Caco-2 (cell line): ENCODE data around the gene GLT1D1. TPM values are rescaled to one million over a fixed set of nuclear protein-coding genes. Genes with fewer than 3 reads are reported as not detected.
A peak's percentile ranks its signal among the peaks of the same experiment; 100 is the strongest.

Experiments used
- BruUV-seq: library from RNA; stranded (reverse); fragments of 400-500 nt; replicated peaks from 2 replicates; lab custom pipeline; 2021; lab: Mats Ljungman, UMichigan
- CTCF ChIA-PET: fragments of 300-600 bp; sonication (Branson Sonifier 250); formaldehyde crosslinking; loops from one replicate; lab custom pipeline; 2022; ENCODE audit warnings: antibody characterized with exemption; lab: Charles Lee
- POLR2A ChIA-PET: fragments of 300-600 bp; sonication (Branson Sonifier 250); formaldehyde crosslinking; loops from one replicate; lab custom pipeline; 2022; ENCODE audit warnings: antibody characterized with exemption; lab: Charles Lee
- DNase-seq, 2 experiments: peaks; one replicate each; pipeline versions ENCODE4 v3.0.0 to v3.0.0-alpha.2; 2020 to 2022
- H3K27me3 ChIP-seq: replicated peaks from 2 replicates; pipeline ENCODE4 v1.6.0; 2011; ENCODE audit warnings: low read length; ENCODE audit not compliant: control insufficient read depth, insufficient read depth
- H3K36me3 ChIP-seq: 2 replicates; pipeline ENCODE4 v1.5.1; 2011; ENCODE audit warnings: low read length; ENCODE audit not compliant: control insufficient read depth, insufficient read depth
- H3K4me1 ChIP-seq: fragments of 250-450 bp; sonication (Bioruptor Pico); 2 replicates; pipeline ENCODE4 v1.5.1; 2020; ENCODE audit warnings: mild to moderate bottlenecking
- H3K4me3 ChIP-seq: 2 replicates; pipeline ENCODE4 v1.5.1; 2011; ENCODE audit warnings: low read depth, mild to moderate bottlenecking, control low read depth, low read length
- H3K9me3 ChIP-seq: fragments of 250-450 bp; sonication (Bioruptor Pico); 2 replicates; pipeline ENCODE4 v1.5.1; 2020; ENCODE audit warnings: mild to moderate bottlenecking, moderate library complexity
- H3K27ac Mint-ChIP-seq: one replicate; pipeline ENCODE4 v1.8.0; 2022; ENCODE audit warnings: mixed read lengths; ENCODE audit not compliant: unreplicated experiment
- H3K27me3 Mint-ChIP-seq: one replicate; pipeline ENCODE4 v1.8.0; 2022; ENCODE audit warnings: mixed read lengths; ENCODE audit not compliant: insufficient read depth, unreplicated experiment
- H3K36me3 Mint-ChIP-seq: one replicate; pipeline ENCODE4 v1.8.0; 2022; ENCODE audit warnings: mild to moderate bottlenecking, mixed read lengths; ENCODE audit not compliant: insufficient read depth, unreplicated experiment
- H3K4me1 Mint-ChIP-seq: one replicate; pipeline ENCODE4 v1.8.0; 2022; ENCODE audit warnings: low read depth, mixed read lengths; ENCODE audit not compliant: unreplicated experiment
- H3K4me3 Mint-ChIP-seq: one replicate; pipeline ENCODE4 v1.8.0; 2022; ENCODE audit warnings: mild to moderate bottlenecking, moderate library complexity, mixed read lengths; ENCODE audit not compliant: unreplicated experiment
- H3K9me3 Mint-ChIP-seq: one replicate; pipeline ENCODE4 v1.8.0; 2022; ENCODE audit warnings: mixed read lengths; ENCODE audit not compliant: unreplicated experiment
- CTCF ChIP-seq, 2 experiments: fragments of 200-600 bp in 1 of 2; IDR thresholded peaks; 1 replicate in 1 of 2; 2 replicates in 1 of 2; pipeline versions ENCODE4 v1.5.1 to v1.8.0; 2011 to 2022; ENCODE audit warnings: antibody characterized with exemption in 1 of 2, control low read depth in 1 of 2, inconsistent platforms in 1 of 2, low read depth in 1 of 2, low read length in 1 of 2, mild to moderate bottlenecking in 1 of 2, moderate library complexity in 1 of 2; ENCODE audit not compliant: insufficient read depth in 1 of 2, severe bottlenecking in 1 of 2, unreplicated experiment in 1 of 2
- intact Hi-C: fragments of 100-400 bp; cut with micrococcal nuclease; formaldehyde crosslinking; loops from one replicate; pipeline ENCODE4 v1.10.0; 2022; ENCODE audit not compliant: unreplicated experiment
- total RNA-seq: library from RNA; stranded (reverse); gene quantifications from 2 replicates; pipeline ENCODE4 v1.2.3, GENCODE V29; 2022

Gene GLT1D1
- total RNA-seq, 1 experiment from 2014 or later: not detected

DNA sequence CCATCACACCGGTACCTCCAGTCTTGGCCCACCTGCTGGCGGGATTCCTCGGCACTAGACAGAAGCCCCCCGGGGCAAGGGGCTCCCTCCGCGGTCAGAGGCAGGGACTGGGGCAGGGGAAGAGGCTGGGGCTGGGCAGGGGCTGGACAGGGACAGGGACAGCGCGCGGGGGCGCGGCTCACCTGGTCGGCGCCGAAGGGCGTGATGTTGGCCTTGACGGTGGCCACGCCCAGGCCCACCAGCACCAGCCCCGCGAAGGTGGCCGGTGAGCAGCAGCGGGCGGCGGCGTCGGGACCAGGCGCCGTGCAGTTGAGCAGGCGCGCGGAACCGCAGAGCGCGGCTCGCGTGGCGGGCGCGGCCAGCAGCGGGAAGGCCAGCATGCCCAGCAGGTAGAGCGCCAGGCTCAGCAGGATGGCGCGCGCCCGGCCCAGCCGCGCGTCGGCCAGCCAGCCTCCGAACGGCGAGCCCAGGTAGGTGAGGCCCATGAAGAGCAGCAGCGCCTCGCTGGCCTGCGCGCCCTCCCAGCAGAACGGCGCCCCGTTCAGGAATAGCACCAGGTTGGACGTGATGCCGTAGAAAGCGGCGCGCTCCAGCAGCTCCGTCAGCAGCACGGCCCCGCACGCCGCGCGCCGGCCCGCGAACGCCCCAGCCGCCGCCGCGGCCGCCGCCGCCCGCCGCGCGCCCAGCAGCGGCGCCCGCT, 29.9 kb upstream of the GLT1D1 start:
- no peaks in the 10 kb centered on the region for H3K9me3 ChIP-seq
- BruUV-seq: no TSS peak
- intact Hi-C loops: loop anchor here (5.0 kb wide), 1 partner anchor 84 kb away; no protein-coding TSS in a partner anchor
- H3K27me3 ChIP-seq: no peaks in the 10 kb centered on the region
- H3K9me3 Mint-ChIP-seq: no peaks in the 10 kb centered on the region
- H3K27ac Mint-ChIP-seq: peak overlapping the region; percentile 46
- no peak for TF ChIP-seq CTCF (IDR thresholded peaks at IDR 0.05; ENCODE audit: insufficient read depth in 1 of 2, low read depth in 1 of 2, low read length in 1 of 2, severe bottlenecking in 1 of 2, unreplicated experiment in 1 of 2)
- H3K36me3 Mint-ChIP-seq: peaks cover 26% of the 10 kb centered on the region
- ChIA-PET CTCF (no interaction called here), POLR2A (interaction anchor here (0.6 kb wide), 1 partner anchor 190 kb away, joined by 7 read pairs; no protein-coding TSS in a partner anchor)
- peak; percentile 58 to 62 for DNase-seq
- peaks cover 6% of the 10 kb centered on the region; the same call in 1 of the 2 replicates for H3K4me1 ChIP-seq
- H3K4me1 Mint-ChIP-seq: peaks cover 8% of the 10 kb centered on the region
- no peaks in the 10 kb centered on the region for H3K36me3 ChIP-seq
- no peaks in the 10 kb centered on the region for H3K27me3 Mint-ChIP-seq
- peak overlapping the region; percentile 98 for H3K4me3 ChIP-seq
- H3K4me3 Mint-ChIP-seq: peak overlapping the region; percentile 75

DNA sequence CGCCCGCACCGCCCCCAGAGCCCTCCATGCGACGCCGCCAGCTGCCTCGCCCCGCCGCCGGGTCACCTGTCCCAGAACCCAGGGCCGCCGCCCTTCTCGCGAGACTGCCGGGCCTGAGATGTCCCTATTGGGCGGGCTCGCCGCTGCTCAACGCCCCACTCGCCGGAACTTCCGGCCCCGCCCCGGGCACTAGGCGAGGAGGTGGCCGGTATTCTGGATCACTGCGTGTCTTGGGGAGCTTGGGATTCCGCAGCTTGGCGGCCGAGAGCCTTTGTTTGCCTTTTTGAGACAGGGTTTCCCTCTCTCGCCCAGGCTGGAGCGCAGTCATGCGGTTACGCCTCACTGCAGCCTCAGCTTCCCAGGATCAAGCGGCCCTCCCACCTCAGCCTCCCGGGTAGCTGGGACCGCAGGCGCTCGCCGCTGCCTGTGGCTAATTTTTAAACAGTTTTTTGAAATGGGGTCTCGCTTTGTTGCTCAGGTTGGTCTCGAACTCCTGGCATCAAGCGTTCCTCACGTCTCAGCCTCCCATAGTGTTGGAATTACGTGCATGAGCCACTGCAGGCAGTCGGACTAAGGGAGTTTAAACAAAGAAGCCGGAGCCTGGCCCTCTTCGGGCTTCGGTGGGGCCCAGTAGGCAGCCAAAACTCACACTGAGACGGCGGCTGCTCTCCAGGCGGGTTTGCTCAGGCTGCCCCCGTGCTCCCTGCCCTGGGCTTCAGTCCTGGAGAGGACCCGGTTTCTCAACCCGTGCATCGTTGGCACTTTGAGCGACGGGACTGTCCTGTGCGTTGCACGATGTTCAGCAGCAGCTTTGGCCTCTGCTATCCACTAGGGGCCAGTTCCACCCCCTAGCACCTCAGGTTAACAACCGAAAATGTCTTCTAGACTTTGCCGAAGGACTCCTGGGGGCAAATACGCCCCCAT, 29.1 kb upstream of the GLT1D1 start, which contains the start of gene SLC15A4:
Gene SLC15A4 (minus strand): TSS at position 43 of the 924 bp plus-strand sequence. CDS start 15 bp downstream, at position 28.
- H3K4me1 ChIP-seq: peaks cover 6% of the 10 kb centered on the region; the same call in 1 of the 2 replicates
- Mint-ChIP-seq H3K4me3 (peak within 1 kb of the TSS; percentile 75), H3K9me3 (no peaks in the 10 kb centered on the region), H3K4me1 (peaks cover 7% of the 10 kb centered on the region), H3K36me3 (peaks cover 26% of the 10 kb centered on the region), H3K27ac (peak within 1 kb of the TSS; percentile 46), H3K27me3 (no peaks in the 10 kb centered on the region)
- TF ChIP-seq CTCF (IDR thresholded peaks at IDR 0.05; ENCODE audit: insufficient read depth in 1 of 2, low read depth in 1 of 2, low read length in 1 of 2, severe bottlenecking in 1 of 2, unreplicated experiment in 1 of 2): peak in 1 of 2 experiments; percentile 49
- H3K4me3 ChIP-seq: peak within 1 kb of the TSS; percentile 98
- ChIA-PET CTCF (interaction anchor here (0.5 kb wide), 1 partner anchor 30 kb away, joined by 3 read pairs; no protein-coding TSS in a partner anchor), POLR2A (interaction anchor here (0.6 to 0.7 kb wide), 3 partner anchors 12 to 519 kb away, joined by 3 to 7 read pairs (median 5); no protein-coding TSS in a partner anchor)
- BruUV-seq: TSS peak; percentile 79
- H3K27me3 ChIP-seq: no peaks in the 10 kb centered on the region
- no peaks in the 10 kb centered on the region for H3K9me3 ChIP-seq
- H3K36me3 ChIP-seq: no peaks in the 10 kb centered on the region
- intact Hi-C loops: loop anchor here (1.0 to 5.0 kb wide), 2 partner anchors 37 to 83 kb away; no protein-coding TSS in a partner anchor
- DNase-seq: peak; percentile 97

DNA sequence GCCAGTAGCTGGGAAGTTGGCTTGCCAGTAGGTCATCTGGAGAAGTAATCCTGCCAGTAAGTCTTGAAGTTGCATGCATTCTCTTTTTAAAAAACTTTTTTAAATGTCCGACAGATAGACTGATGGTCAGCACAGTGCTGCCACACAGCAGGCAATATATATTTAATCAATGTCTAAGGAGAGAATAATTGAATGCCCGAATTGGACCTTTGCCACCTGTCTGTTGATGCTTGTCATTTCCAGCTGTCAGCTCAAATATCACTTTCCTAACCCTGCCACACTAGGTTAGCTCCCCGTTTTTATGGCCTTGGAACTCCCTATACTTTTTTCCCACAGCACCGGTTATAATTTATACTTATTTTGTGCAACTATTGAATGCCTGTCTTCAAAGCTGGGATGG, 27.4 kb upstream of the GLT1D1 start:
- H3K36me3 ChIP-seq: no peaks in the 10 kb centered on the region
- H3K27me3 Mint-ChIP-seq: no peaks in the 10 kb centered on the region
- CTCF ChIA-PET: no interaction called here
- no peak for DNase-seq
- POLR2A ChIA-PET: interaction anchor here (0.6 kb wide), 1 partner anchor 18 kb away, joined by 12 read pairs; no protein-coding TSS in a partner anchor
- no peaks in the 10 kb centered on the region for H3K9me3 ChIP-seq
- H3K4me3 Mint-ChIP-seq: no peak overlapping the region
- intact Hi-C loops: no loop called here
- peaks cover 6% of the 10 kb centered on the region; the same call in 1 of the 2 replicates for H3K4me1 ChIP-seq
- no peak overlapping the region for H3K4me3 ChIP-seq
- no peak for TF ChIP-seq CTCF (IDR thresholded peaks at IDR 0.05; ENCODE audit: insufficient read depth in 1 of 2, low read depth in 1 of 2, low read length in 1 of 2, severe bottlenecking in 1 of 2, unreplicated experiment in 1 of 2)
- H3K27me3 ChIP-seq: no peaks in the 10 kb centered on the region
- peaks cover 7% of the 10 kb centered on the region for H3K4me1 Mint-ChIP-seq
- no peaks in the 10 kb centered on the region for H3K9me3 Mint-ChIP-seq
- peaks cover 23% of the 10 kb centered on the region for H3K36me3 Mint-ChIP-seq
- BruUV-seq: no TSS peak
- H3K27ac Mint-ChIP-seq: no peak overlapping the region
